Right lobe of liver (tissue), 4 donors: ENCODE results near the gene MAPKAPK3.

ENCODE experiments used
- POLR2A ChIP-seq: fragments of 450-650 bp; IDR thresholded peaks from one replicate; pipeline ENCODE4 v1.6.1; 2017; ENCODE audit warnings: antibody characterized with exemption, mild to moderate bottlenecking
- TF ChIP-seq, protein P1 (sequence below), 4 donors: fragments of 200-600 bp in 3 of 4; fragments of 450-650 bp in 1 of 4; IDR thresholded peaks; one replicate each; pipeline versions ENCODE4 v1.5.1 to v1.8.0; 2016 to 2022; ENCODE audit warnings: antibody characterized with exemption in 4 of 4, mild to moderate bottlenecking in 2 of 4
- donor health status: DM: no; HTN: no; CAD: no.
- donor health status: DM: no; HTN: no; CAD: no.
- donor health status: DM: no; HTN: yes; CAD: no.

GRCh38 chr3:50599115-50599715 lies 17.7 kb upstream of the MAPKAPK3 start:
- TF ChIP-seq, protein P1, sequence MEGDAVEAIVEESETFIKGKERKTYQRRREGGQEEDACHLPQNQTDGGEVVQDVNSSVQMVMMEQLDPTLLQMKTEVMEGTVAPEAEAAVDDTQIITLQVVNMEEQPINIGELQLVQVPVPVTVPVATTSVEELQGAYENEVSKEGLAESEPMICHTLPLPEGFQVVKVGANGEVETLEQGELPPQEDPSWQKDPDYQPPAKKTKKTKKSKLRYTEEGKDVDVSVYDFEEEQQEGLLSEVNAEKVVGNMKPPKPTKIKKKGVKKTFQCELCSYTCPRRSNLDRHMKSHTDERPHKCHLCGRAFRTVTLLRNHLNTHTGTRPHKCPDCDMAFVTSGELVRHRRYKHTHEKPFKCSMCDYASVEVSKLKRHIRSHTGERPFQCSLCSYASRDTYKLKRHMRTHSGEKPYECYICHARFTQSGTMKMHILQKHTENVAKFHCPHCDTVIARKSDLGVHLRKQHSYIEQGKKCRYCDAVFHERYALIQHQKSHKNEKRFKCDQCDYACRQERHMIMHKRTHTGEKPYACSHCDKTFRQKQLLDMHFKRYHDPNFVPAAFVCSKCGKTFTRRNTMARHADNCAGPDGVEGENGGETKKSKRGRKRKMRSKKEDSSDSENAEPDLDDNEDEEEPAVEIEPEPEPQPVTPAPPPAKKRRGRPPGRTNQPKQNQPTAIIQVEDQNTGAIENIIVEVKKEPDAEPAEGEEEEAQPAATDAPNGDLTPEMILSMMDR (IDR thresholded peaks at IDR 0.05): no peak
- TF ChIP-seq POLR2A: no peak
